Natural killer cell (primary cell): ENCODE measurements around the gene PTEN. TPM values are rescaled to one million over a fixed set of nuclear protein-coding genes. Genes with fewer than 3 reads are reported as not detected.

Source experiments
- ATAC-seq, 3 donors: fragments of 150-1000 bp in 2 of 3; fragments of 200-7000 bp in 1 of 3; cut with Tn5 transposase; 1 replicate in 1 of 3; 2 replicates in 2 of 3; pipeline ENCODE4 v1.10.0; 2021; ENCODE audit warnings: mild to moderate bottlenecking in 2 of 3, moderate library complexity in 2 of 3
- DNase-seq, 2 donors: peaks; one replicate each; pipeline versions ENCODE4 v3.0.0 to v3.0.0-alpha.2; 2013 to 2021; ENCODE audit warnings: mixed read lengths in 1 of 2
- H3K27ac ChIP-seq: one replicate; pipeline ENCODE4 v1.5.1; 2013; ENCODE audit warnings: mild to moderate bottlenecking, low read length
- H3K27me3 ChIP-seq: one replicate; pipeline ENCODE4 v1.6.1; 2013; ENCODE audit warnings: low read length; ENCODE audit not compliant: control insufficient read depth, insufficient read depth
- H3K36me3 ChIP-seq: one replicate; pipeline ENCODE4 v1.6.1; 2013; ENCODE audit warnings: low read length; ENCODE audit not compliant: control insufficient read depth, insufficient read depth
- H3K4me1 ChIP-seq: one replicate; pipeline ENCODE4 v1.6.1; 2013; ENCODE audit warnings: low read length; ENCODE audit not compliant: control insufficient read depth, insufficient read depth
- H3K4me3 ChIP-seq: one replicate; pipeline ENCODE4 v1.5.1; 2013; ENCODE audit warnings: low read length
- H3K9me3 ChIP-seq: one replicate; pipeline ENCODE4 v1.6.1; 2013; ENCODE audit warnings: low read length; ENCODE audit not compliant: control insufficient read depth, insufficient read depth
- H3K27ac Mint-ChIP-seq, 2 donors: one replicate each; pipeline ENCODE4 v1.8.0; 2022; ENCODE audit warnings: mild to moderate bottlenecking in 2 of 2, mixed read lengths in 2 of 2, moderate library complexity in 1 of 2
- H3K27me3 Mint-ChIP-seq, 2 donors: one replicate each; pipeline ENCODE4 v1.8.0; 2022; ENCODE audit warnings: low read depth in 2 of 2, mixed read lengths in 2 of 2
- H3K36me3 Mint-ChIP-seq: one replicate; pipeline ENCODE4 v1.8.0; 2022; ENCODE audit warnings: mixed read lengths
- H3K4me1 Mint-ChIP-seq, 2 donors: one replicate each; pipeline ENCODE4 v1.8.0; 2022; ENCODE audit warnings: mixed read lengths in 2 of 2
- H3K4me3 Mint-ChIP-seq: one replicate; pipeline ENCODE4 v1.8.0; 2022; ENCODE audit warnings: mild to moderate bottlenecking, moderate library complexity, mixed read lengths
- H3K9me3 Mint-ChIP-seq, 2 donors: one replicate each; pipeline ENCODE4 v1.8.0; 2022; ENCODE audit warnings: mixed read lengths in 2 of 2
- WGBS: methylation state at CpG from one replicate; pipeline ENCODE4 v1.1.7; 2013; ENCODE audit warnings: missing lambda C conversion rate; ENCODE audit not compliant: insufficient coverage; 5-methylcytosine and 5-hydroxymethylcytosine counted together
- intact Hi-C: fragments of 100-400 bp; cut with micrococcal nuclease; formaldehyde crosslinking; loops from one replicate; pipeline ENCODE4 v1.14.2; 2022
- total RNA-seq, 4 donors: library from RNA; stranded (reverse); fragments of 120-200 nt in 1 of 4; gene quantifications; one replicate each; pipeline versions ENCODE4 v1.2.3 to v1.2.4, GENCODE V29; 2013 to 2022
- TF ChIP-seq, protein P1 (sequence below): fragments of 200-600 bp; IDR thresholded peaks from one replicate; pipeline ENCODE4 v1.8.0; 2022; ENCODE audit warnings: antibody characterized with exemption

Gene PTEN
- total RNA-seq, 3 donors from 2014 or later (not counting 1 experiment from before 2014, with no cell fraction given): 107 to 142 (median 121) TPM

- ATAC-seq: no peak
- H3K4me1 Mint-ChIP-seq: peaks cover 72 to 78% of the 10 kb centered on the region in 2 donors
These were observed 1.9 kb downstream of the PTEN start for GRCh38 chr10:87865241-87865881.

GRCh38 chr10:87866412-87866974 is 3.1 kb downstream of the PTEN start:
- Mint-ChIP-seq H3K36me3 (no peaks in the 10 kb centered on the region), H3K9me3 (no peaks in the 10 kb centered on the region), H3K27me3 (no peaks in the 10 kb centered on the region), H3K4me3 (peak overlapping the region; percentile 95), H3K27ac (peak overlapping the region; percentile 95 to 97), H3K4me1 (peaks cover 69 to 80% of the 10 kb centered on the region in 2 donors)
- Histone ChIP-seq H3K4me1 (peaks cover 11% of the 10 kb centered on the region), H3K27ac (no peak overlapping the region), H3K4me3 (peak overlapping the region; percentile 96), H3K27me3 (no peaks in the 10 kb centered on the region), H3K36me3 (no peaks in the 10 kb centered on the region), H3K9me3 (no peaks in the 10 kb centered on the region)
- ATAC-seq (no peak), DNase-seq (no peak)
- TF ChIP-seq, protein P1, sequence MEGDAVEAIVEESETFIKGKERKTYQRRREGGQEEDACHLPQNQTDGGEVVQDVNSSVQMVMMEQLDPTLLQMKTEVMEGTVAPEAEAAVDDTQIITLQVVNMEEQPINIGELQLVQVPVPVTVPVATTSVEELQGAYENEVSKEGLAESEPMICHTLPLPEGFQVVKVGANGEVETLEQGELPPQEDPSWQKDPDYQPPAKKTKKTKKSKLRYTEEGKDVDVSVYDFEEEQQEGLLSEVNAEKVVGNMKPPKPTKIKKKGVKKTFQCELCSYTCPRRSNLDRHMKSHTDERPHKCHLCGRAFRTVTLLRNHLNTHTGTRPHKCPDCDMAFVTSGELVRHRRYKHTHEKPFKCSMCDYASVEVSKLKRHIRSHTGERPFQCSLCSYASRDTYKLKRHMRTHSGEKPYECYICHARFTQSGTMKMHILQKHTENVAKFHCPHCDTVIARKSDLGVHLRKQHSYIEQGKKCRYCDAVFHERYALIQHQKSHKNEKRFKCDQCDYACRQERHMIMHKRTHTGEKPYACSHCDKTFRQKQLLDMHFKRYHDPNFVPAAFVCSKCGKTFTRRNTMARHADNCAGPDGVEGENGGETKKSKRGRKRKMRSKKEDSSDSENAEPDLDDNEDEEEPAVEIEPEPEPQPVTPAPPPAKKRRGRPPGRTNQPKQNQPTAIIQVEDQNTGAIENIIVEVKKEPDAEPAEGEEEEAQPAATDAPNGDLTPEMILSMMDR: no peak
- 0% methylated on average over 1 of the region's 3 CpGs for WGBS
- intact Hi-C loops: no loop called here

More at GRCh38 chr10:87865241-87865881, 1.9 kb downstream of the PTEN start:
- peak overlapping the region; percentile 95 to 97 for H3K27ac Mint-ChIP-seq
- no peaks in the 10 kb centered on the region for H3K27me3 Mint-ChIP-seq
- Histone ChIP-seq H3K4me3 (peak overlapping the region; percentile 96), H3K27ac (no peak overlapping the region), H3K36me3 (no peaks in the 10 kb centered on the region), H3K4me1 (peaks cover 14% of the 10 kb centered on the region), H3K27me3 (no peaks in the 10 kb centered on the region), H3K9me3 (no peaks in the 10 kb centered on the region)
- peak in 1 of 2 donors; percentile 15 for DNase-seq
- H3K9me3 Mint-ChIP-seq: no peaks in the 10 kb centered on the region
- H3K4me3 Mint-ChIP-seq: peak overlapping the region; percentile 95
- H3K36me3 Mint-ChIP-seq: no peaks in the 10 kb centered on the region
- TF ChIP-seq, protein P1: no peak
- intact Hi-C loops: no loop called here
- WGBS: 2% methylated on average over 4 of the region's 4 CpGs

GRCh38 chr10:87867453-87867852 is 4.0 kb downstream of the PTEN start:
- Mint-ChIP-seq H3K4me1 (peaks cover 65 to 72% of the 10 kb centered on the region in 2 donors), H3K9me3 (no peaks in the 10 kb centered on the region), H3K27ac (peak overlapping the region; percentile 95 to 97), H3K27me3 (no peaks in the 10 kb centered on the region), H3K36me3 (no peaks in the 10 kb centered on the region), H3K4me3 (peak overlapping the region; percentile 95)
- ATAC-seq (no peak), DNase-seq (no peak)
- H3K27ac ChIP-seq: no peak overlapping the region
- intact Hi-C loops: no loop called here
- no peaks in the 10 kb centered on the region for H3K27me3 ChIP-seq
- TF ChIP-seq, protein P1: no peak
- no peaks in the 10 kb centered on the region for H3K9me3 ChIP-seq
- H3K36me3 ChIP-seq: peaks cover under 1% of the 10 kb centered on the region
- H3K4me1 ChIP-seq: peaks cover 5% of the 10 kb centered on the region
- no peak overlapping the region for H3K4me3 ChIP-seq
